PC-9 (cell line): Measurements from ENCODE around the gene AQP1. TPM values are rescaled to one million over a fixed set of nuclear protein-coding genes. Genes with fewer than 3 reads are reported as not detected.

Experiments used
- BruUV-seq: library from RNA; stranded (reverse); fragments of 400-500 nt; replicated peaks from 2 replicates; lab custom pipeline; 2021; lab: Mats Ljungman, UMichigan
- CTCF ChIA-PET: fragments of 300-600 bp; sonication (Branson Sonifier 250); formaldehyde crosslinking; loops from one replicate; lab custom pipeline; 2022; ENCODE audit warnings: antibody characterized with exemption; lab: Charles Lee
- POLR2A ChIA-PET: fragments of 300-600 bp; sonication (Branson Sonifier 250); formaldehyde crosslinking; loops from one replicate; lab custom pipeline; 2022; ENCODE audit warnings: antibody characterized with exemption; ENCODE audit not compliant: unreplicated experiment; lab: Charles Lee
- DNase-seq, 2 experiments: peaks; one replicate each; pipeline versions ENCODE4 v3.0.0 to v3.0.0-alpha.2; 2015 to 2022; ENCODE audit warnings: mixed read lengths in 1 of 2
- H2AFZ ChIP-seq: fragments of 200-600 bp; sonication (generic); 2 replicates; pipeline ENCODE4 v1.8.1; 2017; ENCODE audit warnings: antibody characterized with exemption
- H3F3A ChIP-seq: fragments of 200-600 bp; sonication (generic); 2 replicates; pipeline ENCODE4 v1.8.1; 2017; ENCODE audit warnings: antibody characterized with exemption, mild to moderate bottlenecking, low read depth; ENCODE audit not compliant: insufficient read depth
- H3K27ac ChIP-seq: fragments of 200-600 bp; sonication (generic); 2 replicates; pipeline ENCODE4 v1.6.1; 2016; ENCODE audit warnings: mixed run types
- H3K27me3 ChIP-seq: fragments of 200-600 bp; sonication (generic); 2 replicates; pipeline ENCODE4 v1.6.1; 2016; ENCODE audit warnings: low read depth, mixed run types; ENCODE audit not compliant: insufficient read depth
- H3K36me3 ChIP-seq: fragments of 200-600 bp; sonication (generic); 2 replicates; pipeline ENCODE4 v1.6.1; 2016; ENCODE audit warnings: low read depth, mixed run types
- H3K4me1 ChIP-seq: fragments of 200-600 bp; sonication (generic); replicated peaks from 2 replicates; pipeline ENCODE4 v1.6.1; 2016; ENCODE audit warnings: mixed run types; ENCODE audit not compliant: insufficient read depth
- H3K4me2 ChIP-seq: fragments of 200-600 bp; sonication (generic); 2 replicates; pipeline ENCODE4 v1.6.1; 2017; ENCODE audit warnings: mixed run types
- H3K4me3 ChIP-seq: fragments of 200-600 bp; sonication (generic); 2 replicates; pipeline ENCODE4 v1.6.1; 2016; ENCODE audit warnings: mixed run types
- H3K79me2 ChIP-seq: fragments of 200-600 bp; sonication (generic); 2 replicates; pipeline ENCODE4 v1.6.1; 2017; ENCODE audit warnings: low read depth, mixed run types
- H3K9me2 ChIP-seq: fragments of 200-600 bp; sonication (generic); 2 replicates; pipeline ENCODE4 v1.8.1; 2017; ENCODE audit warnings: mild to moderate bottlenecking; ENCODE audit not compliant: insufficient read depth
- H3K9me3 ChIP-seq: fragments of 200-600 bp; sonication (generic); 2 replicates; pipeline ENCODE4 v1.8.1; 2016; ENCODE audit warnings: low read depth; ENCODE audit not compliant: insufficient read depth
- H4K20me1 ChIP-seq: fragments of 200-600 bp; sonication (generic); 2 replicates; pipeline ENCODE4 v1.8.1; 2017; ENCODE audit not compliant: insufficient read depth
- EZH2 ChIP-seq: fragments of 200-600 bp; sonication (generic); IDR thresholded peaks from 2 replicates; pipeline ENCODE4 v1.8.0; 2017; ENCODE audit warnings: antibody characterized with exemption, low read depth
- intact Hi-C: fragments of 100-400 bp; cut with micrococcal nuclease; formaldehyde crosslinking; loops from one replicate; pipeline ENCODE4 v1.10.0; 2022; ENCODE audit not compliant: unreplicated experiment
- total RNA-seq: library from RNA; stranded (reverse); gene quantifications from 2 replicates; pipeline ENCODE4 v1.2.3, GENCODE V29; 2021
- TF ChIP-seq, protein P1 (sequence below): fragments of 200-600 bp; sonication (generic); conservative IDR thresholded peaks from 2 replicates; pipeline ENCODE4 v1.6.1; 2017; ENCODE audit warnings: mixed run types, antibody characterized with exemption, mild to moderate bottlenecking, moderate library complexity

Gene AQP1
- total RNA-seq, 1 experiment from 2014 or later: 4.0 TPM

DNA sequence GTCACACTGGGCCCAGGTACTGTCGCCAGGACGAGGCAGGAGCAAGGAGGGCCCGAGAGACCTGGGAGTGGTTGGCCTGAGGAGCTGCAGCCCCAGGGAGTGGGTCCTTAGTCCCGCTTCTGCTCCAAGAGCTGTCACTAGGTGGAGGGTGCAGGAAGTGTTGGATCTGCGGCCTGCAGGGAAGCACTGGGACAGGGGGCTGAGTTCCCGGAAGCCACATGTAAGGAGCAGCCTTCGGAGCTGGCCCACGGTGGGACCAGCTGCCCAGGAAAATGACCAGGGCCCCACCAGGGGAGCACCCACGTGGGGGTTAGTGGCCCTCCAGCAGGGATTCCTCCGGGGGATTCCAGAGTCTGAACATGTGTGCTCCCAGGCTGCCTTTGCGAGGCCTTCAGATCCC, 9.2 kb upstream of the AQP1 start:
- Histone ChIP-seq H4K20me1 (no peaks in the 10 kb centered on the region), H3K27ac (no peak overlapping the region), H2AFZ (no peak overlapping the region), H3K4me3 (no peak overlapping the region), H3K36me3 (no peaks in the 10 kb centered on the region), H3K9me3 (no peaks in the 10 kb centered on the region), H3K9me2 (no peaks in the 10 kb centered on the region), H3F3A (no peaks in the 10 kb centered on the region), H3K4me1 (peaks cover 30% of the 10 kb centered on the region), H3K79me2 (no peaks in the 10 kb centered on the region), H3K4me2 (no peak overlapping the region), H3K27me3 (no peaks in the 10 kb centered on the region)
- intact Hi-C loops: no loop called here
- no TSS peak for BruUV-seq
- POLR2A ChIA-PET: no interaction called here
- CTCF ChIA-PET: no interaction called here
- no peak for TF ChIP-seq EZH2
- TF ChIP-seq, protein P1, sequence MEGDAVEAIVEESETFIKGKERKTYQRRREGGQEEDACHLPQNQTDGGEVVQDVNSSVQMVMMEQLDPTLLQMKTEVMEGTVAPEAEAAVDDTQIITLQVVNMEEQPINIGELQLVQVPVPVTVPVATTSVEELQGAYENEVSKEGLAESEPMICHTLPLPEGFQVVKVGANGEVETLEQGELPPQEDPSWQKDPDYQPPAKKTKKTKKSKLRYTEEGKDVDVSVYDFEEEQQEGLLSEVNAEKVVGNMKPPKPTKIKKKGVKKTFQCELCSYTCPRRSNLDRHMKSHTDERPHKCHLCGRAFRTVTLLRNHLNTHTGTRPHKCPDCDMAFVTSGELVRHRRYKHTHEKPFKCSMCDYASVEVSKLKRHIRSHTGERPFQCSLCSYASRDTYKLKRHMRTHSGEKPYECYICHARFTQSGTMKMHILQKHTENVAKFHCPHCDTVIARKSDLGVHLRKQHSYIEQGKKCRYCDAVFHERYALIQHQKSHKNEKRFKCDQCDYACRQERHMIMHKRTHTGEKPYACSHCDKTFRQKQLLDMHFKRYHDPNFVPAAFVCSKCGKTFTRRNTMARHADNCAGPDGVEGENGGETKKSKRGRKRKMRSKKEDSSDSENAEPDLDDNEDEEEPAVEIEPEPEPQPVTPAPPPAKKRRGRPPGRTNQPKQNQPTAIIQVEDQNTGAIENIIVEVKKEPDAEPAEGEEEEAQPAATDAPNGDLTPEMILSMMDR: no peak
- DNase-seq: no peak

DNA sequence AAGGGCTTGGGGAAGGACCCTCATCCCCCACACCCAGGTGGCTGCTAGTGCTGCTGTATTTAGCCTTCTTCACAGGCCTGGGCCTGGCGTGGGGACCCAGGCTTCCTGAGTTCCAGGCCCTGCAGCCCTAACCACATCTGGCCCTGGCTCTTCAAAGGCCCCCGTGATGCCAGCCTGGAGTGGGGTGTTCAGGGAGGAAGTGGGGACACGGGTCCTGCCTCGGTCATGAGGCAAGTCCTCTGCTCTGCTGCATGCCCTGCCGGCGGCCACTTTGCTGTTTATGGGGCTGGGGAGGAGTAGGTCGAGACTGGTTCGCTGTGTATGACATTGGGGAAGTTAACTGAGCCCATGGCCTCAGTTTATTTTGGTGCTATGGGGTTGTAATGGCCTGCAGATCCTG, 8.5 kb upstream of the AQP1 start:
- no TSS peak for BruUV-seq

DNA sequence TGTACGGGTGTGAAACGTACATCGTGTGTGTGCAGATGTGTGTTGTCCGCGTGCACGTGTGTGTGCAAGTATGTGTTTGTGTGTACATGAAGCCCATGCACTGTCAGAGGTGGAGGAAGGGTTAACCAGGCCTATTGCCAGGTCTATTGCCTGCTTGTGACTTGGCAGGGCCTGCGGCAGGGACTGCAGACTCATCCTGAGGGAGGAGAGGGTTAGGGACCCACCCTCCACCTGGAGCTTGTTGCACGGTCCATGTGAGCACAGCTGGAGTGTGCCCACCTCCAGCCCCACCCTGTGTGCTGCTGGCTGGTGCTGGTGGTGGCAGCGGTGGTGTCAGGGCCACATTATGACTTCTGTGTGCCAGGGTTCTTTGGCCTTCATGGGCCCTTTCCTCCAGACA, 7.1 kb upstream of the AQP1 start:
- Histone ChIP-seq H4K20me1 (no peaks in the 10 kb centered on the region), H3K9me3 (no peaks in the 10 kb centered on the region), H3K4me1 (peaks cover 28% of the 10 kb centered on the region), H3K4me2 (no peak overlapping the region), H3K79me2 (no peaks in the 10 kb centered on the region), H2AFZ (no peak overlapping the region), H3K36me3 (no peaks in the 10 kb centered on the region), H3F3A (no peaks in the 10 kb centered on the region), H3K27me3 (no peaks in the 10 kb centered on the region), H3K27ac (no peak overlapping the region), H3K4me3 (no peak overlapping the region), H3K9me2 (no peaks in the 10 kb centered on the region)
- BruUV-seq: no TSS peak
- peak in 1 of 2 experiments; percentile 26 for DNase-seq
- POLR2A ChIA-PET: no interaction called here
- CTCF ChIA-PET: no interaction called here
- intact Hi-C loops: loop anchor here (2.0 kb wide), 1 partner anchor 16 kb away; no protein-coding TSS in a partner anchor
- no peak for TF ChIP-seq EZH2
- TF ChIP-seq, protein P1: no peak

More for the DNA sequence above, 8.5 kb upstream of the AQP1 start:
- H3K27me3 ChIP-seq: no peaks in the 10 kb centered on the region
- no peaks in the 10 kb centered on the region for H3K9me2 ChIP-seq
- no peak for DNase-seq
- H3K79me2 ChIP-seq: no peaks in the 10 kb centered on the region
- no peak overlapping the region for H3K4me2 ChIP-seq
- H3K36me3 ChIP-seq: no peaks in the 10 kb centered on the region
- ChIA-PET CTCF (no interaction called here), POLR2A (no interaction called here)
- peaks cover 28% of the 10 kb centered on the region for H3K4me1 ChIP-seq
- no peaks in the 10 kb centered on the region for H3F3A ChIP-seq
- H3K9me3 ChIP-seq: no peaks in the 10 kb centered on the region
- intact Hi-C loops: no loop called here
- H2AFZ ChIP-seq: no peak overlapping the region
- H3K4me3 ChIP-seq: no peak overlapping the region
- no peak overlapping the region for H3K27ac ChIP-seq
- no peaks in the 10 kb centered on the region for H4K20me1 ChIP-seq
- TF ChIP-seq, protein P1: no peak
- TF ChIP-seq EZH2: no peak
